ENCODE measurements around the gene SLC6A3.

DNA sequence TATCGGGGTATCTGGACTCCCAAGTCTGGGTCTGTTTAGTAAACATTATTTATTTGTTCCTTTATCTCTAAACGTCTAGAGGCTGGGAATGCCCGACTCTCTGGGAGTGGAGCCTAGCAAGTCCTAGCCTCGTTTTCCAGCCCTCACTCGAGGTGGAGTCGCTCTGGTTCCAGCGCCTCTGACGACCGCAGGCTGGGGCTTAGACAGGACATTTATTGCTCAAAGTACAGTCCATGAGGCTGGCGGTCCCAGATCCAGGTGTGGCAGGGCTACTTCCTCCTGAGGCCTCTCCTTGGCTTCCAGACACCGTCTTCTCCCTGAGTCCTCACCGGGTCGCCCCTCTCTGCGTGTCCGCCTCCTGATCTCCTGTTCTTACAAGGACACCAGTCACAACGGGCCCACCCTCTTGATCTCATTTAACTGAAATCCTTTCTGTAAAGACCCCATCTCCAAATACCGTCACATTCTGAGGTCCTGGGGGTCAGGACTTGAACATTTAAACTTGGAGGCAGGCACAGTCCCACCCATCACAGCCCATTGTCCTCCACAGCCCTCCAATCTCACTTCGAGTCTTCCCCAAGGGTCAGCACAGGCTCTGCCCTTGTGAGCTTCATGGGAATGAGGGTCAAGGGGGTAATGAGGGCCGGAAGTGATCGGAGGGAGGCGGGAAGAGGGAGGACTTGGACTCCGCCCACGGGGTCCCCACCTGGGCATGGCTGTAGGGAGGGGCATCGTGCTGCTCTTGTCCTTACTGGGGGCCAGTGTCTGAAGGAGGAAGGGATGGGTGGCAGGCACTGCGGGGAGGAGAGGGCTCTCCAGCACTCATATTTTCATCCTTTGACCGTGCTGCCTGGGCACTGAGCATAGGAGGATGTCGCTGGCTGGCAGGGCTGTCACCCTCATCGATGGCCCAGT is 88.1 kb downstream of the SLC6A3 start:
- TF ChIP-seq, protein P1, sequence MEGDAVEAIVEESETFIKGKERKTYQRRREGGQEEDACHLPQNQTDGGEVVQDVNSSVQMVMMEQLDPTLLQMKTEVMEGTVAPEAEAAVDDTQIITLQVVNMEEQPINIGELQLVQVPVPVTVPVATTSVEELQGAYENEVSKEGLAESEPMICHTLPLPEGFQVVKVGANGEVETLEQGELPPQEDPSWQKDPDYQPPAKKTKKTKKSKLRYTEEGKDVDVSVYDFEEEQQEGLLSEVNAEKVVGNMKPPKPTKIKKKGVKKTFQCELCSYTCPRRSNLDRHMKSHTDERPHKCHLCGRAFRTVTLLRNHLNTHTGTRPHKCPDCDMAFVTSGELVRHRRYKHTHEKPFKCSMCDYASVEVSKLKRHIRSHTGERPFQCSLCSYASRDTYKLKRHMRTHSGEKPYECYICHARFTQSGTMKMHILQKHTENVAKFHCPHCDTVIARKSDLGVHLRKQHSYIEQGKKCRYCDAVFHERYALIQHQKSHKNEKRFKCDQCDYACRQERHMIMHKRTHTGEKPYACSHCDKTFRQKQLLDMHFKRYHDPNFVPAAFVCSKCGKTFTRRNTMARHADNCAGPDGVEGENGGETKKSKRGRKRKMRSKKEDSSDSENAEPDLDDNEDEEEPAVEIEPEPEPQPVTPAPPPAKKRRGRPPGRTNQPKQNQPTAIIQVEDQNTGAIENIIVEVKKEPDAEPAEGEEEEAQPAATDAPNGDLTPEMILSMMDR (conservative IDR thresholded peaks at IDR 0.05; ENCODE audit: low read length), result no peak
- TF ChIP-seq EZH2phosphoT487 (IDR thresholded peaks at IDR 0.05; ENCODE audit: borderline replicate concordance), result no peak
